K562 (cell line): ENCODE data around the gene GNAT2. TPM values are rescaled to one million over a fixed set of nuclear protein-coding genes. Genes with fewer than 3 reads are reported as not detected.
A peak's percentile ranks its signal among the peaks of the same experiment; 100 is the strongest.

Source experiments
- ARID4B ChIP-seq: sonication (generic); formaldehyde crosslinking; IDR thresholded peaks from 2 replicates; pipeline ENCODE4 v1.8.0; 2022; ENCODE audit warnings: mild to moderate bottlenecking, missing genetic modification reagents
- BHLHE40 ChIP-seq: IDR thresholded peaks from 2 replicates; pipeline ENCODE4 v1.6.1; 2011; ENCODE audit warnings: low read length, improper control_type of control experiment
- C11orf30 ChIP-seq: fragments of 450-650 bp; IDR thresholded peaks from 2 replicates; pipeline ENCODE4 v1.6.1; 2016; ENCODE audit warnings: low read depth, mild to moderate bottlenecking
- DMBX1 ChIP-seq: fragments of 250-450 bp; sonication (Bioruptor Pico); IDR thresholded peaks from 2 replicates; pipeline ENCODE4 v1.8.0; 2022; ENCODE audit warnings: inconsistent platforms, mild to moderate bottlenecking, moderate library complexity, borderline replicate concordance
- HINFP ChIP-seq: fragments of 450-650 bp; conservative IDR thresholded peaks from 2 replicates; pipeline ENCODE4 v1.6.1; 2016; ENCODE audit warnings: missing genetic modification characterization, low read depth, mild to moderate bottlenecking, control low read depth, missing compliant biosample characterization
- MAFG ChIP-seq: fragments of 450-650 bp; conservative IDR thresholded peaks from 2 replicates; pipeline ENCODE4 v1.6.1; 2016; ENCODE audit warnings: missing genetic modification characterization, missing compliant biosample characterization
- PURB ChIP-seq: sonication (generic); formaldehyde crosslinking; IDR thresholded peaks from 2 replicates; pipeline ENCODE4 v1.9.0; 2021; ENCODE audit warnings: low read depth, mild to moderate bottlenecking, missing genetic modification reagents
- SMARCC2 ChIP-seq: fragments of 450-650 bp; IDR thresholded peaks from 2 replicates; pipeline ENCODE4 v1.6.1; 2017; ENCODE audit warnings: antibody characterized with exemption, moderate library complexity, mild to moderate bottlenecking, low read depth
- THRB ChIP-seq: fragments of 450-650 bp; formaldehyde crosslinking; conservative IDR thresholded peaks from 2 replicates; pipeline ENCODE4 v1.4.0; 2022; ENCODE audit warnings: mild to moderate bottlenecking, missing genetic modification characterization
- YY1 ChIP-seq, 3 experiments: IDR thresholded peaks; 2 replicates each; pipeline ENCODE4 v1.6.1; 2011; ENCODE audit warnings: low read length in 2 of 3, mild to moderate bottlenecking in 2 of 3, moderate library complexity in 2 of 3, borderline replicate concordance in 1 of 3, control low read depth in 1 of 3, low read depth in 1 of 3; ENCODE audit not compliant: insufficient read depth in 3 of 3, insufficient replicate concordance in 2 of 3, control insufficient read depth in 1 of 3, insufficient read length in 1 of 3; ENCODE audit errors: extremely low read depth in 1 of 3
- ZNF507 ChIP-seq: conservative IDR thresholded peaks from 2 replicates; pipeline ENCODE4 v1.6.1; 2017; ENCODE audit warnings: missing genetic modification characterization, missing compliant biosample characterization
- polyA plus RNA-seq, 8 experiments: library from polyadenylated mRNA; depleted of rRNA in 4 of 8; stranded (reverse) in 5 of 8; unstranded in 3 of 8; fragments of >200 nt; fragmentation: Nextera tagmentation in 2 of 8; fragmentation: Illumina TruSeq in 1 of 8; extraction: Ambion mirVana in 2 of 8; extraction: Trizol in 1 of 8; gene quantifications; 2 replicates each; pipeline versions ENCODE4 v1.2.1 to v1.2.3, GENCODE V29; 2011 to 2014; ENCODE audit warnings: inconsistent platforms in 1 of 8, missing spikeins in 1 of 8
- total RNA-seq, 7 experiments: library from RNA; depleted of rRNA in 6 of 7; stranded (reverse); fragments of >200 nt in 6 of 7; fragmentation: Illumina TruSeq in 2 of 7; extraction: Trizol in 2 of 7; gene quantifications; 2 replicates each; pipeline versions ENCODE4 v1.2.1 to v1.2.3, GENCODE V29; 2011 to 2021; ENCODE audit warnings: low replicate concordance in 1 of 7

GNAT2 gene
- total and polyA plus RNA-seq, 9 of the 15 experiments (the other 6 are each of a cell fraction or from before 2014, with no cell fraction given): 0.06 to 0.52 (median 0.24) TPM; not detected in 1

GRCh38 chr1:109658533-109659042, 39.2 kb upstream of the GNAT2 start (continued):
- TF ChIP-seq YY1 (IDR thresholded peaks at IDR 0.05; ENCODE audit: borderline replicate concordance in 1 of 3, control insufficient read depth in 1 of 3, extremely low read depth in 1 of 3, insufficient read depth in 3 of 3, insufficient read length in 1 of 3, insufficient replicate concordance in 2 of 3, low read depth in 1 of 3, low read length in 2 of 3): peak in 1 of 3 experiments; percentile 39
- TF ChIP-seq SMARCC2: no peak
- TF ChIP-seq THRB (CRISPR knock-in tag): no peak
- peak; percentile 59; the same call in 1 of the 2 replicates for TF ChIP-seq C11orf30
- TF ChIP-seq ARID4B (CRISPR knock-in tag): no peak
- TF ChIP-seq BHLHE40: no peak
- TF ChIP-seq MAFG: peak; percentile 57
- TF ChIP-seq PURB (CRISPR knock-in tag): no peak
- no peak for TF ChIP-seq DMBX1 (CRISPR knock-in tag)
- TF ChIP-seq HINFP (tag): no peak
- TF ChIP-seq ZNF507 (tag): no peak
